ENCODE measurements around the gene KIF26B.
"Not testable (repeated sequence)": the region's sequence is repeated elsewhere in the genome, so short reads cannot be mapped to it uniquely, and the experiment has no call there.

KIF26B gene

DNA sequence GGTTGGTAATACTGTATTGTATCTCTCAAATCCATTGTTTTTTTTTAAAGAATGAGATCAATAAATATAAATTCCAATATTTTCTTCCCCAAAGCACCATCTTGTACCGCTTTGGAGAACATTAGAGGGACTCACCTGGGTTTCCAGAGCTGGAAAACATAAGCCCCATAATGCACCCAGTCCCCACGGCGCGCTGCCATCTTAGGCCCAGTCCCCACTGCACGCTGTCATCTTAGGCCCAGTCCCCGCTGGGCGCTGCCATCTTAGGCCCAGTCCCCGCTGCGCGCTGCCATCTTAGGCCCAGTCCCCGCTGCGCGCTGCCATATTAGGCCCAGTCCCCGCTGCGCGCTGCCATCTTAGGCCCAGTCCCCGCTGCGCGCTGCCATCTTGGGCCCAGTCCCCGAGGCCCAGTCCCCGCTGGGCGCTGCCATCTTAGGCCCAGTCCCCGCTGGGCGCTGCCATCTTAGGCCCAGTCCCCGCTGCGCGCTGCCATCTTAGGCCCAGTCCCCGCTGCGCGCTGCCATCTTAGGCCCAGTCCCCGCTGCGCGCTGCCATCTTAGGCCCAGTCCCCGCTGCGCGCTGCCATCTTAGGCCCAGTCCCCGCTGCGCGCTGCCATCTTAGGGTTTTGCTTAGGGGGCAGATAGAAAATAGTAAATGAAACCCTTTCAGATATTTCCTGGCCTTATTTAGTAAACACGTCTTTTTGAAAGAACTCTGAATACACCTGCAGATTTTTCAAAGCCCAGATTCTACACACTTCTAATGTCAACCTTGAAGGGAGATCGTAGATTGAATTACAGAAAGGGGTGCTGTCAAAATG, 518.3 kb downstream of the KIF26B start:
- DNase-seq: not testable (repeated sequence)

GRCh38 chr1:245673881-245674414, 519.2 kb downstream of the KIF26B start:
- DNase-seq: no peak

DNA sequence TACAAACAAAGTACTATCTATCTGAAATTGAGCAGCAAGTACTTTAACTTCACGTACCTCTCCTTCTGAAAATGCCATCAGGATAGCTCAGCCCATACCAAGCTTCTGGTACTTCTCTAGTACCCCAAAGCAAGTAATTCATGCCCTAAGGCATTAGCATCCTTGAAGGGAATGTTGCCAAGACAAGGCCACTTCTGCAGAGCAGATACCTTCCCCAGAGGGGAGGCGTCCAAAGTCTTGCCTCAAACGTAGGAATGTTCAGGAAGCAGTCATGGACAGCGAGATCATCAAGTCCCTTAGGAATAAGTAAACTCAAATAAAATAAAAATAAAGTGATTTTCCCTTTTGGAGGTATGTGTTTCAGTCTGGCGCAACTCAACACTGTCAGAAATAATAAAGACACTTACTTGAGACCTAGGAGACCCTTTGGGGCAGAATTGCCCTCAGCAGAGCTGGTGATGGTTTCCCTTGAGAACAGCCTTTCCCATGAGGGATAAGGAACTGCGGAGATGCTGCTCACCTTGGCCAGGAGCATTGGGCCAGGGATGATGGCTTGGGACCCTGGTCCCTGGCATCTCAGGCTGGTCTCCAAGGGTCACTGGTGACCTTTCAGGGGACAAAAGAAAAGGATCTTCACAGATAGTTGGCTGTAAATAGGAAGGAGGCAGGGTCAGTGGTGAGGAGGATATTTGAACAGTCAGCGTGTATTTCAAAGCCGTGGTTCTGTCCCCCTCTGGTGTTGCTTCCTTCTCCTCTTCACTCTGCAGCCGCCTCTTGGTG, 522.9 kb downstream of the KIF26B start:
- no peak for DNase-seq

DNA sequence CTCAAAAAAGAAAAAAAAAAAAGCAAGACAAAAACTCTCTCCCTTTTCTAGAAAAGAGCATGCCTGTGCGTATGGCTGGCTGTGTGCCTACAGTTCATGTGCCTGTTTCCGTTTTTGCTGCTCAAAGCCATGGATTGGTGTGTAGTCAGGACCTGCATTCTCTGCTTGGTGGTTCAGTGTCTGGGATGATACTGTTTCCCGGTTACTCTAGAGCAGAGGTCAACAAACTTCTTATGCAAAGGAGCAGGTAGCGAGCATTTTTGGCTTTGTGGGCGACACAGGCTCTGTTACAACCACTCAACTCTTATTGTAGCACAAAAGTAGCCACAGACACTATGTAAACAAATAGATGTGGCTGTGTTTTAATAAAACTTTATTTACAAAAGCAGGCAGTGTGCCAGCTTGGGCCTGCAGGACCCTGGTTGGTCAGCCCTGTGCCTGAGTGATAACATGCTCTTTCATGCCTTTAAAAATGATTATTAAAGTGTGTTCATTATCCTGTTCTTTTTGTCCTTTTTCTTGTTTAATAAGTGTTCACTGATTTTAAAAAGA, 524.2 kb downstream of the KIF26B start:
- DNase-seq: peak; percentile 8

DNA sequence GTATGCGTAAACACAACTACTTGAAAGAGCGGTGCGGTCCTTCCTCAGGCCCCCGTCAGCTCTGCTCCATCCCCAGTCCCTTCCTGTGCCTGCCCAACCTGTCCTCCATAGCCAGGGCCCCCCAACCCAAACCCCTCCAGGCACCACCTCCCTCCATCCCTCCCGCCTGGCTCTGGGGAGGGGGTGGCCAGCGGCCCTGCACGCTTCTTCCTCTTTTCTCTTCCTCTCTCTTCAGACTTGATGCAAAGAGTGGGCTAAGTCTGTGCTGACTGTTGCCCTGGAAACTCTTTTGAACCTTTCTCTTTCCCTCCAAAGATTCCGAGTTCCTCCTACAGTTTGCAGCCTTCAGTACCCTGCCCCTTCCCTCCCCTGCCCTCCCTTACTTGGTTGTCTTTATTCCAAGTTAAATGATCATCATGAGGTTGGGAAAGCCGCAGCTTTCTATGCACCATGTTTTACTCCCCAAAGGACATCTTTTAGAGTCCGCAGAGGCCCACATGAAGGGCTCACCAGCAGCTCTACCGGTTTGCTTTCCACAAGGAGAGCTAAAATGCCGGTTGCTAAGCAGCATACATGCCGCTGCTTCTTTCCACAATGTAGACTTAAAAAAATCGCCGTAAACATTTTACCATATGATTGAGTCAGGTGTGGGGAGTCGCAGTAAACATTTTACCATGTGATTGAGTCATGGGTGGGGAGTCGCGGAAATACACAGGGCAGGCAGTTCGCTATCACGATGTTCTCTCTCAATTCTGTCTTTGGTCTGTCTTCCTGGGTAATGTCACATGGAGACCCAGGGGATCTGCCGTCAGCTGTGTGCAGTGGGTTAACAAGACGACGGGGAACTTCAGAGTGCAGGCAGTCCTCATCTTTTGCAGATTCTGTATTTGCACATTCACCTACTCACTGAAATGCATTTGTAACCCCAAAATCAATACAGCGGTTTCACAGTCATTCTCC, 525.3 kb downstream of the KIF26B start:
- DNase-seq: no peak

DNA sequence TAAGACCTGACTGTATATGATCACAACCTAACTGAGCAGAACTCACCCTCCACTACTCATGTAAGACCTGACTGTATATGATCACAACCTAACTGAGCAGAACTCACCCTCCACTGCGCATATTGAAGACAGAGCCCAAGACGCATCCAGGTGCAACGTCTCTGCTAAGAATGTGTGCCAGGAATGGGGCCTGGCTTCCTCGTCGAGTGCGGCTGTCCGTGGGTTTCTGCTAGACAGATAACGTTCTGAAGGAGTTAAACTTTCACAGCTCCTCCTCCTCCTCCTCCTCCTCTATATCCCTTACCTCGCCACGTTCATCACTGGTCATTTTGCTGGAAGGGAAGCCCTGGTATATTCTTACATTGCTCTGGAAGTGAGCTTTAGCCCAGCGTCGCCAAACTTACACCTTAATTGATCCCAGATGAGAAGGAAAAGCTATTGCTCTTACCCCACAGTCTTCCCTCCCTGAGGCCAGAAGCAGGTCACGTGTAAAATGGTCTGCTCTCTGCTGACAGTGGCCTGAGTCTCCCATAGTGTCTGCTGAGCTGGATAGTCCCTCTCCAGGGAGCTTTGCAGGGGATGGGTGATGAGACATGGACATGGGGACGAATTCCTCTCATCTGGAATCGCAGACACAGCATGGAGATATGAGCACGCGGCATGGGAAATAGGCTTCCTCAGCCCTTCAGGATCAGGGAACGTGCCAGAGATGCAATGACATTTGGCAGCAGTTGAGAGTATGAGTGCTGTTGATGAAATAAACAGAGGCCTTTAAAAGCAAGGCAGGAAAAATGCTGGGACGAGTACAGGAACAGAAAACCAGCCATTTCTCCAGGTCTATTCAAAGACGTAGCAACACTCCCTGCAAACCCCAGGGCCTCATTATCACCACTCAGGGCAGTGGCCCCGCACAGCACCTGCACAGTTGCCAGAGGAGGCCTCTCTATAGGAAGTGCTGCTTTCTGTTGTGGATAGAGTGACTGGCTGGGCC, 528.1 kb downstream of the KIF26B start:
- DNase-seq: peak; percentile 25

- DNase-seq: no peak
Measured at GRCh38 chr1:245683676-245684075, 528.9 kb downstream of the KIF26B start.

DNA sequence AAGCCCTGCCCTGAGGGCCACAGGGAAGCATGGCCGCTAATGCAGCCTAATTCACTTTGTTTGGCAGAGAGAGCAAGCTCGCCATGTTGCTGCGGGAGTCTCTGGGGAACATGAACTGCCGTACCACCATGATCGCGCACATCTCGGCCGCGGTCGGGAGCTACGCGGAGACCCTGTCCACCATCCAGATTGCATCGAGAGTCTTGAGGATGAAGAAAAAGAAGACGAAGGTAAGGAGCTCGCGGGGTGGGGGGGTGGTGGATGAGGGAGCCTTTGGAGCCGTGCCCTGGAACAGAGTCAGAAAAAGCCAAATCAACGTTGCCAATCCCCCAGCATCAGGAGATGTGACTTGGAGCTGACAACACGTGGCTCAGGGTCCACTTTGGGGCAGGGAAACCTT, 529.4 kb downstream of the KIF26B start:
- DNase-seq: no peak

DNA sequence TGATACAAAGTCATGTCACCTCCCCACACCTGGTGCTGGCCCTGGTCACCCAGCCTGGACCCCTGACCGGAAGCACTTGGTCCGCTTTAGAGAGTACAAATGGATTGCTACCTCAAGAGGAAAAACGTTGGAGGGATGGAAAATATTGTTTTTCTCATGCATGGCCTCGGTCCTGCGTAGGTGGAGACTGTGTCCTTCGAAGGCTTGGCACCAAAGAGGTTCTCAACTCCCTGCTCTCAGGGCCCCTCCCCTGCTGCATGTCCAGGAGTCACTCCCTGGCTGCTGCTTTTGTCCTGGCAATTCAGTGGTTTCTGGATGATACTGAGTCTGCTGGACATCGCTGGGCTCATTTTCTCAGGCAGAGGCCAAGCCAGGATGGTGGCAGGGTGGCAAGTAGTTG, 529.8 kb downstream of the KIF26B start:
- DNase-seq: no peak

DNA sequence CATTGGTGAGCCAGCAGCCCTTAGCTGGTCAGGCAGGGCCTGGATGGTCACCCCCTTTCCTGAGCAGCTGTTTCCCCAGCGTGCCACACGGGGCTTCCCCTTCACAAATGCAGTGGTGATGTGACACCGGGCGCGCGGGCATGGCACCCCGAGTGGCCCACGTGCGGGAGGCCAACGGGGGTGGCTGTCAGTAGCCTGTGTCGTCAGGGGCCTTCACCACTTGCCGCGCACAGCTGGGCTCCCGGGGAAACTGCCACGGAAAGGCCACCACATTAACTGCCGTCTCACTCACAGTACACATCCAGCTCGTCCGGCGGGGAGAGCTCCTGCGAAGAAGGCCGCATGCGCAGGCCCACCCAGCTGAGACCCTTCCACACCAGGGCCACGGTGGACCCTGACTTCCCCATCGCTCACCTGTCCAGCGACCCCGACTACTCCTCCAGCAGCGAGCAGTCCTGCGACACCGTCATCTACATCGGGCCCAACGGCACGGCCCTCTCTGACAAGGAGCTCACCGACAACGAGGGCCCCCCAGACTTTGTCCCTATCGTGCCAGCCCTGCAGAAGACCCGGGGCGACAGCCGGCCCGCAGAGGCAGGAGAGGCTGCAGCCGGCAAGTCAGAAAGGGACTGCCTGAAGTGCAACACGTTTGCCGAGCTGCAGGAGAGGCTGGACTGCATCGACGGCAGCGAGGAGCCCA, 530.5 kb downstream of the KIF26B start:
- DNase-seq: no peak

- no peak for DNase-seq
Measured at GRCh38 chr1:245686006-245686405, 531.2 kb downstream of the KIF26B start.

DNA sequence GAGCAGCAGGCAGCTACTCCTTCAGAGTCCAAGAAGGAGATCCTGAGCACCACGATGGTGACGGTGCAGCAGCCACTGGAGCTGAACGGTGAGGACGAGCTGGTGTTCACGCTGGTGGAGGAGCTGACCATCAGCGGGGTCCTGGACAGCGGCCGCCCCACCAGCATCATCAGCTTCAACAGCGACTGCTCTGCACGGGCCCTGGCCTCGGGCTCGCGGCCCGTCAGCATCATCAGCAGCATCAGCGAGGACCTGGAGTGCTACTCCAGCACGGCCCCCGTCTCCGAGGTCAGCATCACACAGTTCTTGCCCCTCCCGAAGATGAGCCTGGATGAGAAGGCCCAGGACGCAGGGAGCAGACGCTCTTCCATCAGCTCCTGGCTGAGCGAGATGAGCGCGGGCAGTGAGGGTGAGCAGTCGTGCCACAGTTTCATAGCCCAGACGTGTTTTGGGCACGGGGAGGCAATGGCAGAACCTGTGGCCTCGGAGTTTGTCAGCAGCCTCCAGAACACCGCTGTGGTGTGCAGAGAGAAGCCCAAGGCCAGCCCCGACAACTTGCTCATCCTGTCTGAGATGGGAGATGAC, 531.8 kb downstream of the KIF26B start:
- DNase-seq: no peak

DNA sequence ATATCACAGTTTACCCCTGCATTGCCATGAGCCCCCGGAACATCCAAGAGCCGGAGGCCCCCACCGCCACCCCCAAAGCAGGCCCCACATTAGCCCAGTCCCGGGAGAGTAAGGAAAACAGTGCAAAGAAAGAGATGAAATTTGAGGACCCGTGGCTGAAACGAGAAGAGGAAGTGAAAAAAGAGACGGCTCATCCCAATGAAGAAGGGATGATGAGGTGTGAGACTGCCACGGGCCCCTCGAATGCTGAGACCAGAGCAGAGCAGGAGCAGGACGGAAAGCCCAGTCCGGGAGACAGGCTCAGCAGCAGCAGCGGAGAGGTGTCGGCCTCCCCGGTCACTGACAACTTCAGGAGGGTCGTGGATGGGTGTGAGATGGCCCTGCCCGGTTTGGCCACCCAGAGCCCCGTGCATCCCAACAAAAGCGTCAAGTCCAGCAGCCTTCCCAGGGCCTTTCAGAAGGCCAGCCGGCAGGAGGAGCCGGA, 532.4 kb downstream of the KIF26B start:
- DNase-seq: no peak

GRCh38 chr1:245687636-245688535, 533.1 kb downstream of the KIF26B start:
- no peak for DNase-seq

GRCh38 chr1:245688536-245689453, 534.0 kb downstream of the KIF26B start:
- DNase-seq: no peak

DNA sequence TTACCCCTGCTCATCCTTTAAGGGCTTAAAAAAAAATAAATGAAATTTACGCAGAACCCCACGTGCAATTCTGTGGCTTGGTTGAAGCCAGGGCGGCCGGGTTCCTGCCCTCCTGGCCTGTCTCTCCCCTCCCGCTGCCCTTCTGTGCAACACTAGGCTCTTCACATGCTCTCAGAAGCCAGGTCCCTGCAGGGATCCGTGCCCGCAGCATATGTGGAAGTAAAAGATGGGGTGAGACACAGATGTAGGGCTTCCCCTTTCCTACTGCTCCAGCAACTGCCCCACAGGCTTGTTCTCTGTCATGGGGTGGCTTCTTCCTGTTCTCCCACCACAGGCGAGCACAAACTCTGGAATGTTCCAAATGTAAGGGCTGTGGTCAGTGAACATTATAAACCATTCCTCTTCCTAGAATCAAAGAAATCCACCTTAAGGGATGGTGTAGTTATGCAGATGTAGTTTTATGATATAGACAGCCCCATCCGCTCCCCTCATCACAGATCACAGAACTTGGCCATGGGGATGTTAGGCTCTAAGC, 535.4 kb downstream of the KIF26B start:
- no peak for DNase-seq

DNA sequence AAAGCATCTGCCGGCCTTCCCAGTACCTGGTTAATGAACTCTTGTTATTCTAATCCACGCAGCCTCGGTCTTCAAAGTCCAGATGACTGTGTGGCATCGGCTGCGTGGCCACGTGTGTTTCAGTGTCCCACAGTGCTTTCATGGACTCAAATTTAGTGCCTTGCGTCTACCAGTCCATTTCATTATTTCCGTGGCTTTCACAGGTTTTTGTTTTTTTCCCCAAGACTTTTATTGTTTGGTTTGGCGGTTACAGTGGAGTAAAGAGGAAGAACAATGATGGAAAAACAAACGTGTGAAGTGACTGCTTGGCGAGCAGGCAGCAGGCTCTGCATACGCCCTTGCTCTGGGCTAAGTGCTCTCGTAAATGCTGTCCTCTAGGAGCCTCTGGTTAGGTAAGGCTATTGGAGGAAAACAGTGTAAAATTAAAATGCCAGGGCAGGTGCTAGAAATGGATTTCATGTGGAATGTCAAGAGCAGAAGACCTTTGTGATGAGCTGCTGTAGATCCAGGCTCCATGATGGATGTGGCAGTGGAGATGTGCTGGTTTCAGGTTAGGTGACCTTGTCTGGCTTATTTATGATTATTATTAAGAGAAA, 536.3 kb downstream of the KIF26B start:
- DNase-seq: peak; percentile 79

All from NCI-H2029 treated with DMSO at 0.1 percent for 48 hours (cell line).